Activated CD4-positive, alpha-beta T cell treated with anti-CD3 and anti-CD28 coated beads for 36 hours (primary cell): ENCODE data around the gene BTC. TPM values are rescaled to one million over a fixed set of nuclear protein-coding genes. Genes with fewer than 3 reads are reported as not detected.

Source experiments
- ATAC-seq: fragments of 200-7000 bp; cut with Tn5 transposase; one replicate; pipeline ENCODE4 v1.10.0; 2021; ENCODE audit warnings: mild to moderate bottlenecking, moderate library complexity
- CTCF ChIA-PET: fragments of 350-600 bp; sonication (Branson Sonifier 250); formaldehyde crosslinking; loops from one replicate; lab custom pipeline; 2021; ENCODE audit warnings: antibody characterized with exemption; lab: Charles Lee
- POLR2A ChIA-PET: fragments of 350-600 bp; sonication (Branson Sonifier 250); formaldehyde crosslinking; loops from one replicate; lab custom pipeline; 2021; ENCODE audit warnings: antibody characterized with exemption, inconsistent platforms; lab: Charles Lee
- DNase-seq: peaks from one replicate; pipeline ENCODE4 v3.0.0-alpha.2; 2020
- H3K27ac Mint-ChIP-seq: one replicate; pipeline ENCODE4 v1.8.0; 2021; ENCODE audit warnings: mixed read lengths
- H3K27me3 Mint-ChIP-seq: one replicate; pipeline ENCODE4 v1.8.0; 2021; ENCODE audit warnings: mixed read lengths
- H3K36me3 Mint-ChIP-seq: one replicate; pipeline ENCODE4 v1.8.0; 2021; ENCODE audit warnings: low read depth, mixed read lengths
- H3K4me1 Mint-ChIP-seq: one replicate; pipeline ENCODE4 v1.8.0; 2021; ENCODE audit warnings: mixed read lengths
- H3K4me3 Mint-ChIP-seq: one replicate; pipeline ENCODE4 v1.8.0; 2021; ENCODE audit warnings: mild to moderate bottlenecking, moderate library complexity, mixed read lengths
- H3K9me3 Mint-ChIP-seq: one replicate; pipeline ENCODE4 v1.8.0; 2021; ENCODE audit warnings: low read depth, mixed read lengths
- intact Hi-C, 2 experiments: fragments of 100-400 bp; cut with DNase I in 1 of 2; cut with micrococcal nuclease in 1 of 2; formaldehyde crosslinking; loops; one replicate each; pipeline versions ENCODE4 v1.14.2 to v1.15.1; 2022 to 2024; cut with DNase I, micrococcal nuclease
- total RNA-seq, 2 experiments: library from RNA; stranded (reverse); gene quantifications; one replicate each; pipeline ENCODE4 v1.2.3, GENCODE V29; 2021

BTC gene
- total RNA-seq, 2 experiments from 2014 or later = not detected

GRCh38 chr4:74755486-74755885 is 38.8 kb downstream of the BTC start:
- DNase-seq (no peak), ATAC-seq (no peak)
- Mint-ChIP-seq H3K27me3 (peaks cover 5% of the 10 kb centered on the region), H3K4me1 (no peaks in the 10 kb centered on the region), H3K4me3 (no peak overlapping the region), H3K36me3 (no peaks in the 10 kb centered on the region), H3K27ac (no peak overlapping the region), H3K9me3 (no peaks in the 10 kb centered on the region)
- intact Hi-C loops = no loop called here
- POLR2A ChIA-PET = no interaction called here
- CTCF ChIA-PET = no interaction called here

- no peaks in the 10 kb centered on the region for H3K9me3 Mint-ChIP-seq
- H3K36me3 Mint-ChIP-seq = no peaks in the 10 kb centered on the region
- ChIA-PET POLR2A (no interaction called here), CTCF (no interaction called here)
- peaks cover 5% of the 10 kb centered on the region for H3K27me3 Mint-ChIP-seq
- no peaks in the 10 kb centered on the region for H3K4me1 Mint-ChIP-seq
- ATAC-seq (no peak), DNase-seq (no peak)
- intact Hi-C loops = no loop called here
- H3K27ac Mint-ChIP-seq = no peak overlapping the region
- no peak overlapping the region for H3K4me3 Mint-ChIP-seq
Measured at GRCh38 chr4:74754218-74754617, 40.1 kb downstream of the BTC start.

- DNase-seq (no peak), ATAC-seq (no peak)
- Mint-ChIP-seq H3K4me3 (no peak overlapping the region), H3K36me3 (no peaks in the 10 kb centered on the region), H3K27ac (no peak overlapping the region), H3K4me1 (no peaks in the 10 kb centered on the region), H3K27me3 (peaks cover 5% of the 10 kb centered on the region), H3K9me3 (no peaks in the 10 kb centered on the region)
- POLR2A ChIA-PET = no interaction called here
- CTCF ChIA-PET = interaction anchor here (0.7 kb wide), 1 partner anchor 1625 kb away, joined by 6 read pairs; no protein-coding TSS in a partner anchor
- intact Hi-C loops = no loop called here
Measured at GRCh38 chr4:74752798-74753197, 41.5 kb downstream of the BTC start.

GRCh38 chr4:74751856-74752255 is 42.5 kb downstream of the BTC start:
- Mint-ChIP-seq H3K4me3 (no peak overlapping the region), H3K36me3 (no peaks in the 10 kb centered on the region), H3K27me3 (peaks cover 7% of the 10 kb centered on the region), H3K4me1 (no peaks in the 10 kb centered on the region), H3K9me3 (no peaks in the 10 kb centered on the region), H3K27ac (no peak overlapping the region)
- intact Hi-C loops = no loop called here
- ATAC-seq (no peak), DNase-seq (no peak)
- POLR2A ChIA-PET = no interaction called here
- CTCF ChIA-PET = interaction anchor here (0.8 kb wide), 1 partner anchor 80 kb away, joined by 3 read pairs; no protein-coding TSS in a partner anchor

- ChIA-PET POLR2A (no interaction called here), CTCF (no interaction called here)
- Mint-ChIP-seq H3K9me3 (no peaks in the 10 kb centered on the region), H3K4me1 (no peaks in the 10 kb centered on the region), H3K4me3 (no peak overlapping the region), H3K27me3 (peaks cover 7% of the 10 kb centered on the region), H3K36me3 (no peaks in the 10 kb centered on the region), H3K27ac (no peak overlapping the region)
- DNase-seq = no peak
- no peak for ATAC-seq
- intact Hi-C loops = no loop called here
Measured at GRCh38 chr4:74751247-74751646, 43.1 kb downstream of the BTC start.

- H3K36me3 Mint-ChIP-seq = no peaks in the 10 kb centered on the region
- CTCF ChIA-PET = interaction anchor here (0.6 to 0.9 kb wide), 2 partner anchors 40 to 50 kb away, joined by 3 read pairs; no protein-coding TSS in a partner anchor
- intact Hi-C loops = no loop called here
- H3K27ac Mint-ChIP-seq = no peak overlapping the region
- peaks cover 4% of the 10 kb centered on the region for H3K27me3 Mint-ChIP-seq
- ATAC-seq = no peak
- no peak overlapping the region for H3K4me3 Mint-ChIP-seq
- DNase-seq = no peak
- no peaks in the 10 kb centered on the region for H3K4me1 Mint-ChIP-seq
- POLR2A ChIA-PET = no interaction called here
- H3K9me3 Mint-ChIP-seq = no peaks in the 10 kb centered on the region
Measured at GRCh38 chr4:74742185-74742584, 52.1 kb downstream of the BTC start.

GRCh38 chr4:74738464-74739143 is 55.7 kb downstream of the BTC start:
- H3K9me3 Mint-ChIP-seq = no peaks in the 10 kb centered on the region
- no peak overlapping the region for H3K4me3 Mint-ChIP-seq

GRCh38 chr4:74734995-74735394 is 59.3 kb downstream of the BTC start:
- CTCF ChIA-PET = no interaction called here
- Mint-ChIP-seq H3K27ac (no peak overlapping the region), H3K4me1 (no peaks in the 10 kb centered on the region), H3K36me3 (no peaks in the 10 kb centered on the region), H3K27me3 (peaks cover under 1% of the 10 kb centered on the region), H3K4me3 (no peak overlapping the region), H3K9me3 (no peaks in the 10 kb centered on the region)
- intact Hi-C loops = no loop called here
- POLR2A ChIA-PET = no interaction called here
- ATAC-seq (no peak), DNase-seq (no peak)

More at GRCh38 chr4:74738464-74739143, 55.7 kb downstream of the BTC start:
- Mint-ChIP-seq H3K4me1 (no peaks in the 10 kb centered on the region), H3K27me3 (no peaks in the 10 kb centered on the region), H3K36me3 (no peaks in the 10 kb centered on the region), H3K27ac (no peak overlapping the region)
- no peak for DNase-seq
- CTCF ChIA-PET = no interaction called here
- POLR2A ChIA-PET = no interaction called here
- ATAC-seq = no peak
- intact Hi-C loops = no loop called here

GRCh38 chr4:74733756-74734155 is 60.6 kb downstream of the BTC start:
- CTCF ChIA-PET = no interaction called here
- H3K4me3 Mint-ChIP-seq = no peak overlapping the region

GRCh38 chr4:74724979-74725378 is 69.3 kb downstream of the BTC start:
- POLR2A ChIA-PET = no interaction called here
- intact Hi-C loops = loop anchor here in 1 of 2 experiments (5.0 kb wide), 1 partner anchor 52 kb away; no protein-coding TSS in a partner anchor
- no peak for DNase-seq
- CTCF ChIA-PET = no interaction called here
- H3K4me1 Mint-ChIP-seq = no peaks in the 10 kb centered on the region
- H3K4me3 Mint-ChIP-seq = no peak overlapping the region
- H3K36me3 Mint-ChIP-seq = no peaks in the 10 kb centered on the region
- peaks cover 11% of the 10 kb centered on the region for H3K27me3 Mint-ChIP-seq
- no peaks in the 10 kb centered on the region for H3K9me3 Mint-ChIP-seq
- no peak for ATAC-seq
- H3K27ac Mint-ChIP-seq = no peak overlapping the region

More at GRCh38 chr4:74733756-74734155, 60.6 kb downstream of the BTC start:
- Mint-ChIP-seq H3K27me3 (peaks cover 2% of the 10 kb centered on the region), H3K27ac (no peak overlapping the region), H3K4me1 (no peaks in the 10 kb centered on the region), H3K9me3 (no peaks in the 10 kb centered on the region), H3K36me3 (no peaks in the 10 kb centered on the region)
- intact Hi-C loops = no loop called here
- DNase-seq = no peak
- POLR2A ChIA-PET = no interaction called here
- no peak for ATAC-seq

GRCh38 chr4:74716436-74716765 is 77.9 kb downstream of the BTC start:
- Mint-ChIP-seq H3K36me3 (no peaks in the 10 kb centered on the region), H3K27ac (no peak overlapping the region), H3K27me3 (peaks cover 6% of the 10 kb centered on the region), H3K9me3 (no peaks in the 10 kb centered on the region), H3K4me1 (no peaks in the 10 kb centered on the region), H3K4me3 (no peak overlapping the region)
- CTCF ChIA-PET = interaction anchor here (0.6 kb wide), 1 partner anchor 23 kb away, joined by 3 read pairs; no protein-coding TSS in a partner anchor
- intact Hi-C loops = no loop called here
- no peak for ATAC-seq
- POLR2A ChIA-PET = interaction anchor here (1.0 kb wide), 1 partner anchor 8 kb away, joined by 3 read pairs; no protein-coding TSS in a partner anchor
- no peak for DNase-seq

GRCh38 chr4:74715706-74716435 is 78.5 kb downstream of the BTC start:
- DNase-seq = no peak
- ChIA-PET CTCF (interaction anchor here (1.7 kb wide), 1 partner anchor 8 kb away, joined by 3 read pairs; no protein-coding TSS in a partner anchor), POLR2A (interaction anchor here (1.0 kb wide), 1 partner anchor 8 kb away, joined by 3 read pairs; no protein-coding TSS in a partner anchor)
- no peaks in the 10 kb centered on the region for H3K4me1 Mint-ChIP-seq
- H3K27ac Mint-ChIP-seq = no peak overlapping the region
- intact Hi-C loops = no loop called here
- H3K36me3 Mint-ChIP-seq = no peaks in the 10 kb centered on the region
- no peak for ATAC-seq
- H3K27me3 Mint-ChIP-seq = peaks cover 6% of the 10 kb centered on the region
- H3K4me3 Mint-ChIP-seq = no peak overlapping the region
- H3K9me3 Mint-ChIP-seq = no peaks in the 10 kb centered on the region
